GM18951 (cell line): ENCODE results near the gene SDC3.

Experiments used
- POLR2A ChIP-seq: IDR thresholded peaks from 4 replicates; pipeline ENCODE4 v1.6.1; 2011; ENCODE audit warnings: mild to moderate bottlenecking; ENCODE audit not compliant: insufficient read length, insufficient read depth; ENCODE audit errors: extremely low read depth
- in situ Hi-C: fragments of 300-500 bp; cut with MboI; formaldehyde crosslinking; loops from one replicate; pipeline ENCODE4 v1.12.0; 2022; ENCODE audit warnings: low sequenced_read_pairs, mixed read lengths, inconsistent platforms; ENCODE audit not compliant: unreplicated experiment

SDC3 gene

GRCh38 chr1:30879126-30879786 lies 29.3 kb downstream of the SDC3 start:
- TF ChIP-seq POLR2A, result no peak
- in situ Hi-C loops, result loop anchor here (5.0 kb wide), 1 partner anchor 33 kb away; no protein-coding TSS in a partner anchor

GRCh38 chr1:30878559-30878958 lies 30.0 kb downstream of the SDC3 start:
- no peak for TF ChIP-seq POLR2A
- in situ Hi-C loops, result loop anchor here (5.0 kb wide), 1 partner anchor 34 kb away; no protein-coding TSS in a partner anchor

- in situ Hi-C loops, result loop anchor here (5.0 kb wide), 1 partner anchor 34 kb away; no protein-coding TSS in a partner anchor
- TF ChIP-seq POLR2A, result no peak
Measured at GRCh38 chr1:30878016-30878415, 30.5 kb downstream of the SDC3 start.

- TF ChIP-seq POLR2A, result no peak
Measured at GRCh38 chr1:30877205-30877912, 31.2 kb downstream of the SDC3 start.

GRCh38 chr1:30876451-30877204 lies 31.9 kb downstream of the SDC3 start:
- in situ Hi-C loops, result loop anchor here (5.0 kb wide), 1 partner anchor 36 kb away; no protein-coding TSS in a partner anchor
- no peak for TF ChIP-seq POLR2A

More at GRCh38 chr1:30877205-30877912, 31.2 kb downstream of the SDC3 start:
- in situ Hi-C loops, result loop anchor here (5.0 kb wide), 1 partner anchor 35 kb away; no protein-coding TSS in a partner anchor

- TF ChIP-seq POLR2A, result no peak
Measured at GRCh38 chr1:30875916-30876315, 32.6 kb downstream of the SDC3 start.

GRCh38 chr1:30875197-30875596 lies 33.4 kb downstream of the SDC3 start:
- TF ChIP-seq POLR2A, result no peak

More at GRCh38 chr1:30875916-30876315, 32.6 kb downstream of the SDC3 start:
- in situ Hi-C loops, result loop anchor here (5.0 kb wide), 1 partner anchor 36 kb away; no protein-coding TSS in a partner anchor

GRCh38 chr1:30874176-30874575 lies 34.4 kb downstream of the SDC3 start:
- TF ChIP-seq POLR2A, result no peak

More at GRCh38 chr1:30875197-30875596, 33.4 kb downstream of the SDC3 start:
- in situ Hi-C loops, result loop anchor here (5.0 kb wide), 1 partner anchor 37 kb away; no protein-coding TSS in a partner anchor

GRCh38 chr1:30872948-30873263 lies 35.7 kb downstream of the SDC3 start:
- in situ Hi-C loops, result no loop called here
- TF ChIP-seq POLR2A, result no peak

More at GRCh38 chr1:30874176-30874575, 34.4 kb downstream of the SDC3 start:
- in situ Hi-C loops, result no loop called here

GRCh38 chr1:30872033-30872947 lies 36.3 kb downstream of the SDC3 start:
- no peak for TF ChIP-seq POLR2A
- in situ Hi-C loops, result no loop called here

GRCh38 chr1:30871276-30871871 lies 37.2 kb downstream of the SDC3 start:
- no peak for TF ChIP-seq POLR2A
- in situ Hi-C loops, result no loop called here

- in situ Hi-C loops, result no loop called here
- TF ChIP-seq POLR2A, result no peak
Measured at GRCh38 chr1:30870656-30871055, 37.9 kb downstream of the SDC3 start.
